Raji (cell line): ENCODE measurements around the gene PPM1L.

ENCODE experiments used
- POLR2A ChIP-seq: IDR thresholded peaks from 2 replicates; pipeline ENCODE4 v1.6.1; 2011; ENCODE audit warnings: low read depth, low read length, control low read depth; ENCODE audit not compliant: insufficient read depth

The PPM1L gene

GRCh38 chr3:161081633-161082032 lies 325.6 kb downstream of the PPM1L start:
- TF ChIP-seq POLR2A, result no peak

GRCh38 chr3:161082063-161082462 lies 326.0 kb downstream of the PPM1L start:
- no peak for TF ChIP-seq POLR2A

DNA sequence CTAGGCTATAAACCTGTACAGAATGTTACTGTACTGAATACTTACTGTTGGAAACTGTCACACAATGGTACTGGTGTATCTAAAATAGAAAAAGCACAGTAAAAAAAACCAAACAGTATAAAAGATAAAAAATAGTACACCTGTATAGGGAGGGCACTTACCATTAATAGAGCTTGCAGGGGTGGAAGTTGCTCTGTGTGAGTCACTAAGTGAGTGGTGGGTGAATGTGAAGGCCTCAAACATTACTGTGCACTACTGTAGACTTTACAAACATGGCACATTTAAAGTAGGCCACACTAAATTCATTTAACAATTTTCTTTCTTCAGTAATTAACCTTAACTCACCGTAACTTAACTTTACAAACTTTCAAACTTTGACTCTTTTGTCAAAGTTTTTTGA lies 327.1 kb downstream of the PPM1L start:
- no peak for TF ChIP-seq POLR2A

- TF ChIP-seq POLR2A, result no peak
Measured at GRCh38 chr3:161084277-161084676, 328.2 kb downstream of the PPM1L start.

DNA sequence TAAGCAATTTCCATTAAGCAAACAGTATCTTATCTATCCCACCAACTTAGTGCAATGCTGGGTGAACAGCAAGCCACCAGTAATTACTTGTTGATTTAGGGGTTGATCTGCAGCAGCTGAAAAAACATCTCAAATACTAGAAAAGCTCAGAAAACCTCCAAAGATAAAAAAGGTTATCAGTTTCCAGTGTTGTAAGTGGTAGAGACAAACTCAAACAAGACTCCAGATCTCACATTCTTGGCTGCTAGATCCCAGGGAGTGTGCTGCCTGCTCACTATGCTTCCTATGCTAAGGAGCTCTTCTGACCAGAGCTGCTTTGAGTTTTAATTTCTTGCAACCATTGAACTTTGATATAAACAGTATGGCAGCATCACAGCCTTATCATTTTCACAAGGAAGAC lies 337.9 kb downstream of the PPM1L start:
- TF ChIP-seq POLR2A, result no peak

DNA sequence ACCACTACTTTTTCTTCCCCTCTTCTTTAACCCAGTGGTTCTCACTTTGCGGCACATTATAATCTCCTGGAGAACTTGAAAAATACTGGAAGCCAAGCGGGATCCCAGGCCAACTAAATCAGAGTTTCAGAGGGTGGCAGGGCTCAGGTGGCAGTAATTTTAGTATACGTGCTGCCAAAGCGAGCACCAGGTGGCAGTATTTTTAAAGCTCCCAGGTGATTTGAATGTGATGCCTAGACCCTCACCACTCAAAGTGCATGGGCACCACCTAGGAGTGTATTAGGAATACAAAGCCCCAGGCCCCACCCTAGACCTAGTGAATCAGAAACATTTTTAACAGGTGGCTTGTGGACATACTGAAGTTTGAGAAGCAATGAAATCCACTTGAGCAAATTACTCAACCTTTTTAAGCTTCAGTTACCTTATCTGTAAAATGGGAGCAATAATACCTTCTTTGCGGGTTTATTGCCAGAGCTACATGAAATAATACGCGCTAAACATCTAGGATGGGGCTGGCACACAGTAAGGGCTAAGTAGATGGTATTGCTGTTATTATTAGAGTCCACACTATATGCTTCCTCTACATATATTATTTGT lies 340.8 kb downstream of the PPM1L start:
- no peak for TF ChIP-seq POLR2A

- no peak for TF ChIP-seq POLR2A
Measured at GRCh38 chr3:161100994-161101393, 345.0 kb downstream of the PPM1L start.

- TF ChIP-seq POLR2A, result no peak
Measured at GRCh38 chr3:161101609-161102008, 345.6 kb downstream of the PPM1L start.

GRCh38 chr3:161103776-161104385 lies 347.9 kb downstream of the PPM1L start:
- TF ChIP-seq POLR2A, result no peak

- no peak for TF ChIP-seq POLR2A
Measured at GRCh38 chr3:161104561-161105551, 348.8 kb downstream of the PPM1L start, which contains the start of gene B3GALNT1. B3GALNT1 (minus strand) TSS chr3:161105349; CDS start chr3:161086754, 18,595 bp downstream.

- TF ChIP-seq POLR2A, result no peak
Measured at GRCh38 chr3:161107311-161107710, 351.3 kb downstream of the PPM1L start.

DNA sequence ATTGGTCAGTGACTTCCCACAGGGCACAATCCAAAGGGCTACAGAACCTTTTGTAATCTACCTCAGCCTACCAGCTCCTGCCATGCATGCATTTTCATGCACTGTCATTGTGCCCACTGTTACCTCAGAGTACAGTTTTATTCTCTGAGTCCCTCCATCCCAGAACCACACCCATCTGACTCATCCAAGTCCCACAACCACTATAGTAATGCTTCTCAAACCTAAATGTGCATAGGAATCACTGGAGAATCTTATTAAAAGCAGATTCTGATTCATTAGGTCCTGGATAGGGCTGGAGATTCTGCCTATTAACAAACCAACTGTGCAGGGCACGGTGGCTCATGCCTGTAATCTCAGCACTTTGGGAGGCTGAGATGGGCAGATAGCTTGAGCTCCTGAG lies 352.8 kb downstream of the PPM1L start:
- TF ChIP-seq POLR2A, result no peak

DNA sequence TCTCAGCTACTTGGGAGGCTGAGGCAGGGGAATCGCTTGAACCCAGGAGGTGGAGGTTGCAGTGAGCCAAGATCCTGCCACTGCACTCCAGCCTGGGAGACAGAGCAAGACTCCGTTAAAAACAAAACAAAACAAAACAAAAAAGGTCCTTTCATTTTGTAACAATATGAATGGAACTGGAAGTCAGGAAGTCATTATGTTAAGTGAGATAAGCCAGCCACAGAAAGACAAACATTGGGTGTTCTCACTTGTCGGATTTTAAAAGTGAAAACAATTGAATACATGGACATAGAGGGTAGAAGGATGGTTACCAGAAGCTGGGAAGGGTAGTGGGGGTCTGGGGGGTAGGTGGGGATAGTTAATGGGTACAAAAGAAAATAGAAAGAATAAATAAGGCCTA lies 361.6 kb downstream of the PPM1L start:
- TF ChIP-seq POLR2A, result no peak

- TF ChIP-seq POLR2A, result no peak
Measured at GRCh38 chr3:161126495-161126894, 370.5 kb downstream of the PPM1L start.
